Vagina (tissue), 2 donors: ENCODE data around the gene ATL1. TPM values are rescaled to one million over a fixed set of nuclear protein-coding genes. Genes with fewer than 3 reads are reported as not detected.

Experiments
- DNase-seq, 2 donors: peaks; one replicate each; pipeline ENCODE4 v3.0.0-alpha.2; 2017; ENCODE audit errors: extremely low spot score in 2 of 2
- H3K27ac ChIP-seq: fragments of 200-600 bp; sonication (generic); one replicate; pipeline ENCODE4 v1.5.1; 2019
- H3K27me3 ChIP-seq: fragments of 200-600 bp; sonication (generic); one replicate; pipeline ENCODE4 v1.5.1; 2019
- H3K36me3 ChIP-seq, 2 donors: fragments of 200-600 bp; sonication (generic); one replicate each; pipeline ENCODE4 v1.5.1; 2017 to 2019
- H3K4me1 ChIP-seq: fragments of 200-600 bp; sonication (generic); one replicate; pipeline ENCODE4 v1.5.1; 2019
- H3K4me3 ChIP-seq, 2 donors: fragments of 200-600 bp; sonication (generic); 1 replicate in 1 of 2; 2 replicates in 1 of 2; pipeline ENCODE4 v1.5.1; 2016 to 2019
- H3K9me3 ChIP-seq: fragments of 200-600 bp; sonication (generic); one replicate; pipeline ENCODE4 v1.5.1; 2019
- CTCF ChIP-seq, 3 experiments: fragments of 450-650 bp in 2 of 3; fragments of 200-600 bp in 1 of 3; sonication (generic) in 1 of 3; IDR thresholded peaks; one replicate each; pipeline ENCODE4 v1.5.1; 2017 to 2019; ENCODE audit warnings: antibody characterized with exemption in 3 of 3, mild to moderate bottlenecking in 2 of 3, moderate library complexity in 2 of 3
- POLR2A ChIP-seq, 2 donors: fragments of 450-650 bp; IDR thresholded peaks; one replicate each; pipeline ENCODE4 v1.6.1; 2017; ENCODE audit warnings: antibody characterized with exemption in 2 of 2, mild to moderate bottlenecking in 2 of 2, moderate library complexity in 2 of 2
- POLR2AphosphoS5 ChIP-seq, 2 donors: sonication (generic); formaldehyde crosslinking; IDR thresholded peaks; one replicate each; pipeline ENCODE4 v1.9.0; 2017; ENCODE audit warnings: antibody characterized with exemption in 2 of 2, mild to moderate bottlenecking in 2 of 2, low read depth in 1 of 2; ENCODE audit not compliant: insufficient read depth in 1 of 2
- intact Hi-C: fragments of 100-400 bp; cut with DNase I; formaldehyde crosslinking; loops from one replicate; pipeline ENCODE4 v1.15.1; 2023
- total RNA-seq: library from RNA; depleted of rRNA; stranded (reverse); fragments of >200 nt; gene quantifications from one replicate; pipeline ENCODE4 v1.2.3, GENCODE V29; 2016

Gene ATL1
- total RNA-seq, 1 donor from 2014 or later: 6.9 TPM

- TF ChIP-seq POLR2AphosphoS5 (IDR thresholded peaks at IDR 0.05; ENCODE audit: insufficient read depth in 1 of 2, low read depth in 1 of 2) (peak; percentile 48 to 74), POLR2A (IDR thresholded peaks at IDR 0.05) (peak in 1 of 2 donors; percentile 52), CTCF (IDR thresholded peaks at IDR 0.05) (no peak)
- H3K4me1 ChIP-seq: no peaks in the 10 kb centered on the region
- peak overlapping the region; percentile 88 for H3K27ac ChIP-seq
- H3K27me3 ChIP-seq: no peaks in the 10 kb centered on the region
- peak in 1 of 2 donors; percentile 91 for DNase-seq
- H3K36me3 ChIP-seq: no peaks in the 10 kb centered on the region
- intact Hi-C loops: no loop called here
- peak overlapping the region; percentile 60 to 89 for H3K4me3 ChIP-seq
- H3K9me3 ChIP-seq: no peaks in the 10 kb centered on the region
Measured at GRCh38 chr14:50560931-50561285, 963 bp downstream of the ATL1 start.

GRCh38 chr14:50562841-50563240 lies 2.9 kb downstream of the ATL1 start:
- no peaks in the 10 kb centered on the region for H3K36me3 ChIP-seq
- no peak overlapping the region for H3K4me3 ChIP-seq
- H3K4me1 ChIP-seq: no peaks in the 10 kb centered on the region
- no peak overlapping the region for H3K27ac ChIP-seq
- no peak for DNase-seq
- no peaks in the 10 kb centered on the region for H3K9me3 ChIP-seq
- intact Hi-C loops: no loop called here
- TF ChIP-seq POLR2A (IDR thresholded peaks at IDR 0.05) (no peak), POLR2AphosphoS5 (IDR thresholded peaks at IDR 0.05; ENCODE audit: insufficient read depth in 1 of 2, low read depth in 1 of 2) (no peak), CTCF (IDR thresholded peaks at IDR 0.05) (no peak)
- H3K27me3 ChIP-seq: no peaks in the 10 kb centered on the region

GRCh38 chr14:50569714-50570274 lies 9.8 kb downstream of the ATL1 start:
- intact Hi-C loops: no loop called here
- H3K4me1 ChIP-seq: no peaks in the 10 kb centered on the region
- H3K9me3 ChIP-seq: peaks cover 22% of the 10 kb centered on the region
- H3K4me3 ChIP-seq: no peak overlapping the region
- no peaks in the 10 kb centered on the region for H3K27me3 ChIP-seq
- H3K27ac ChIP-seq: no peak overlapping the region
- no peak for DNase-seq
- peaks cover 0 to 4% of the 10 kb centered on the region in 2 donors for H3K36me3 ChIP-seq
- TF ChIP-seq POLR2A (IDR thresholded peaks at IDR 0.05) (no peak), POLR2AphosphoS5 (IDR thresholded peaks at IDR 0.05; ENCODE audit: insufficient read depth in 1 of 2, low read depth in 1 of 2) (no peak), CTCF (IDR thresholded peaks at IDR 0.05) (no peak)

- H3K27ac ChIP-seq: no peak overlapping the region
- peaks cover 22% of the 10 kb centered on the region for H3K9me3 ChIP-seq
- no peak for DNase-seq
- TF ChIP-seq POLR2A (IDR thresholded peaks at IDR 0.05) (no peak), CTCF (IDR thresholded peaks at IDR 0.05) (no peak), POLR2AphosphoS5 (IDR thresholded peaks at IDR 0.05; ENCODE audit: insufficient read depth in 1 of 2, low read depth in 1 of 2) (no peak)
- peaks cover 0 to 4% of the 10 kb centered on the region in 2 donors for H3K36me3 ChIP-seq
- intact Hi-C loops: no loop called here
- H3K27me3 ChIP-seq: no peaks in the 10 kb centered on the region
- no peak overlapping the region for H3K4me3 ChIP-seq
- H3K4me1 ChIP-seq: no peaks in the 10 kb centered on the region
Measured at GRCh38 chr14:50573862-50574261, 13.9 kb downstream of the ATL1 start.

GRCh38 chr14:50575769-50576168 lies 15.8 kb downstream of the ATL1 start:
- Histone ChIP-seq H3K9me3 (peaks cover 5% of the 10 kb centered on the region), H3K36me3 (no peaks in the 10 kb centered on the region), H3K27ac (no peak overlapping the region), H3K4me1 (no peaks in the 10 kb centered on the region), H3K4me3 (no peak overlapping the region), H3K27me3 (no peaks in the 10 kb centered on the region)
- TF ChIP-seq POLR2A (IDR thresholded peaks at IDR 0.05) (no peak), POLR2AphosphoS5 (IDR thresholded peaks at IDR 0.05; ENCODE audit: insufficient read depth in 1 of 2, low read depth in 1 of 2) (no peak), CTCF (IDR thresholded peaks at IDR 0.05) (no peak)
- intact Hi-C loops: no loop called here
- DNase-seq: no peak
